Measurements from ENCODE around the gene ADAM22.

Gene ADAM22

GRCh38 chr7:88215295-88215694 is 281.2 kb downstream of the ADAM22 start:
- TF ChIP-seq POLR2AphosphoS5 (IDR thresholded peaks at IDR 0.05; ENCODE audit: borderline replicate concordance, low read depth, low read length) (no peak), EZH2 (IDR thresholded peaks at IDR 0.05) (no peak), FOXP2 (optimal IDR thresholded peaks at IDR 0.05; ENCODE audit: control extremely low read depth, extremely low read length, insufficient read depth) (no peak)
- Histone ChIP-seq H3K9ac (ENCODE audit: insufficient read length) (no peak overlapping the region), H3K27ac (no peak overlapping the region), H3K9me3 (ENCODE audit: low read depth, low read length) (no peaks in the 10 kb centered on the region), H3K36me3 (ENCODE audit: insufficient read depth, low read length) (peaks cover 41% of the 10 kb centered on the region), H3K4me3 (no peak overlapping the region)
- DNase-seq (ENCODE audit: low read depth, low spot score): no peak

GRCh38 chr7:88216276-88216675 is 282.2 kb downstream of the ADAM22 start:
- no peak for TF ChIP-seq FOXP2 (optimal IDR thresholded peaks at IDR 0.05; ENCODE audit: control extremely low read depth, extremely low read length, insufficient read depth)
- TF ChIP-seq EZH2 (IDR thresholded peaks at IDR 0.05): no peak
- no peak for TF ChIP-seq POLR2AphosphoS5 (IDR thresholded peaks at IDR 0.05; ENCODE audit: borderline replicate concordance, low read depth, low read length)
- no peak overlapping the region for H3K9ac ChIP-seq (ENCODE audit: insufficient read length)
- H3K27ac ChIP-seq: no peak overlapping the region
- H3K36me3 ChIP-seq (ENCODE audit: insufficient read depth, low read length): peaks cover 37% of the 10 kb centered on the region
- H3K9me3 ChIP-seq (ENCODE audit: low read depth, low read length): no peaks in the 10 kb centered on the region
- no peak for DNase-seq (ENCODE audit: low read depth, low spot score)
- no peak overlapping the region for H3K4me3 ChIP-seq

- Histone ChIP-seq H3K9ac (ENCODE audit: insufficient read length) (no peak overlapping the region), H3K27ac (no peak overlapping the region), H3K36me3 (ENCODE audit: insufficient read depth, low read length) (peaks cover 29% of the 10 kb centered on the region), H3K9me3 (ENCODE audit: low read depth, low read length) (no peaks in the 10 kb centered on the region), H3K4me3 (peak overlapping the region; percentile 99)
- TF ChIP-seq POLR2AphosphoS5 (IDR thresholded peaks at IDR 0.05; ENCODE audit: borderline replicate concordance, low read depth, low read length) (no peak), FOXP2 (optimal IDR thresholded peaks at IDR 0.05; ENCODE audit: control extremely low read depth, extremely low read length, insufficient read depth) (no peak), EZH2 (IDR thresholded peaks at IDR 0.05) (no peak)
- DNase-seq (ENCODE audit: low read depth, low spot score): no peak
These were observed 283.8 kb downstream of the ADAM22 start for GRCh38 chr7:88217675-88218428.

- TF ChIP-seq POLR2AphosphoS5 (IDR thresholded peaks at IDR 0.05; ENCODE audit: borderline replicate concordance, low read depth, low read length): no peak
- no peak for TF ChIP-seq EZH2 (IDR thresholded peaks at IDR 0.05)
- no peak for TF ChIP-seq FOXP2 (optimal IDR thresholded peaks at IDR 0.05; ENCODE audit: control extremely low read depth, extremely low read length, insufficient read depth)
- H3K27ac ChIP-seq: no peak overlapping the region
- H3K9ac ChIP-seq (ENCODE audit: insufficient read length): peak overlapping the region; percentile 95
- DNase-seq (ENCODE audit: low read depth, low spot score): no peak
- peak overlapping the region; percentile 99 for H3K4me3 ChIP-seq
- no peaks in the 10 kb centered on the region for H3K9me3 ChIP-seq (ENCODE audit: low read depth, low read length)
- peaks cover 27% of the 10 kb centered on the region for H3K36me3 ChIP-seq (ENCODE audit: insufficient read depth, low read length)
These were observed 284.3 kb downstream of the ADAM22 start for GRCh38 chr7:88218429-88218745.

- Histone ChIP-seq H3K9me3 (ENCODE audit: low read depth, low read length) (no peaks in the 10 kb centered on the region), H3K4me3 (peak overlapping the region; percentile 99), H3K9ac (ENCODE audit: insufficient read length) (peak overlapping the region; percentile 95), H3K27ac (no peak overlapping the region), H3K36me3 (ENCODE audit: insufficient read depth, low read length) (peaks cover 22% of the 10 kb centered on the region)
- TF ChIP-seq POLR2AphosphoS5 (IDR thresholded peaks at IDR 0.05; ENCODE audit: borderline replicate concordance, low read depth, low read length): no peak
- no peak for DNase-seq (ENCODE audit: low read depth, low spot score)
These were observed 285.0 kb downstream of the ADAM22 start for GRCh38 chr7:88218836-88219605.

GRCh38 chr7:88219781-88220747 is 286.0 kb downstream of the ADAM22 start, which contains the start of gene SRI:
Gene SRI (minus strand): TSS chr7:88220038. CDS start chr7:88220026, 12 bp downstream.
- Histone ChIP-seq H3K4me3 (peak within 1 kb of the TSS; percentile 99), H3K9me3 (ENCODE audit: low read depth, low read length) (no peaks in the 10 kb centered on the region), H3K36me3 (ENCODE audit: insufficient read depth, low read length) (peaks cover 15% of the 10 kb centered on the region), H3K27ac (peak within 1 kb of the TSS; percentile 89), H3K9ac (ENCODE audit: insufficient read length) (peak within 1 kb of the TSS; percentile 95)
- peak; percentile 44 for DNase-seq (ENCODE audit: low read depth, low spot score)
- TF ChIP-seq EZH2 (IDR thresholded peaks at IDR 0.05) (no peak), FOXP2 (optimal IDR thresholded peaks at IDR 0.05; ENCODE audit: control extremely low read depth, extremely low read length, insufficient read depth) (no peak), POLR2AphosphoS5 (IDR thresholded peaks at IDR 0.05; ENCODE audit: borderline replicate concordance, low read depth, low read length) (peak; percentile 70; the same call in 1 of the 2 replicates)

- TF ChIP-seq POLR2AphosphoS5 (IDR thresholded peaks at IDR 0.05; ENCODE audit: borderline replicate concordance, low read depth, low read length) (no peak), EZH2 (IDR thresholded peaks at IDR 0.05) (no peak), FOXP2 (optimal IDR thresholded peaks at IDR 0.05; ENCODE audit: control extremely low read depth, extremely low read length, insufficient read depth) (no peak)
- DNase-seq (ENCODE audit: low read depth, low spot score): no peak
- no peak overlapping the region for H3K9ac ChIP-seq (ENCODE audit: insufficient read length)
- no peaks in the 10 kb centered on the region for H3K36me3 ChIP-seq (ENCODE audit: insufficient read depth, low read length)
- no peak overlapping the region for H3K4me3 ChIP-seq
- no peaks in the 10 kb centered on the region for H3K9me3 ChIP-seq (ENCODE audit: low read depth, low read length)
- H3K27ac ChIP-seq: no peak overlapping the region
These were observed 289.2 kb downstream of the ADAM22 start for GRCh38 chr7:88223265-88223664.
